ENCODE data around the gene C11orf42. TPM values are rescaled to one million over a fixed set of nuclear protein-coding genes. Genes with fewer than 3 reads are reported as not detected.

The C11orf42 gene, protein sequence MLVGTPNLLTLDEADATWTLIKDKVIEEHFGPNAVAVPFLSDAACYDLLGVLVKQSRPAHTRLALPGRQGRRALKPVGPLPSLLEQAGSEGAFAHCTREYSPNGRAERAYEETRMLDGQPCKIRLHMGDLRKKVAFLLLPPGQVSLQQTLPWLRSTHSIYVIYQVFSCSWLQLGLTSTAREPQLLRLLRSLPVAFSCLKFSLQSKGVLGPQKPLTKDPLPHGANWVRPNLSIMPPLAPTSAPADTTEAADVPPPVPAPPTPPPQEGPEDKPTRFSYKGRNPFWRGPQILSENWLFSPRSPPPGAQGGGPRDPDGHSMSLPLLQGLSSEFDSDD
- not detected in 2 replicates for total RNA-seq

DNA sequence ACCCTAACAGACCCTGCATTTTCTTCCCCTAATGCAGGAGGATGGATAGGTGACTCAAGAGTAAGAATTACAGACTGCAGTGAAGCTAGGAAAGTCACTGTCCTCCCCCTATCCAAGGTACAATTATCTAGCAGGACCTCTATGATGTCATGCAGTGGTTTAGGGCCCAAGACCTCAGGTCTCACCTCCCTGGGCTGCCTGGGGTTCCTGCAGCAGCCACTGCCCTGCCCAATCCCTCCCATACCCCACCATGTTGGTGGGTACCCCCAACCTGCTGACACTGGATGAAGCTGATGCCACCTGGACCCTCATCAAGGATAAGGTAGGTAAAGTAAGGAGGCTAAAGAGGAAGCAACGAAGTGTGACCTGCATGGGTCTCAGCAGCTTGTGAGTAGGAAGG lies at the start of gene C11orf42:
Gene C11orf42 (plus strand): TSS at position 192 of the 400 bp plus-strand sequence. CDS start 59 bp downstream, at position 251.

DNA sequence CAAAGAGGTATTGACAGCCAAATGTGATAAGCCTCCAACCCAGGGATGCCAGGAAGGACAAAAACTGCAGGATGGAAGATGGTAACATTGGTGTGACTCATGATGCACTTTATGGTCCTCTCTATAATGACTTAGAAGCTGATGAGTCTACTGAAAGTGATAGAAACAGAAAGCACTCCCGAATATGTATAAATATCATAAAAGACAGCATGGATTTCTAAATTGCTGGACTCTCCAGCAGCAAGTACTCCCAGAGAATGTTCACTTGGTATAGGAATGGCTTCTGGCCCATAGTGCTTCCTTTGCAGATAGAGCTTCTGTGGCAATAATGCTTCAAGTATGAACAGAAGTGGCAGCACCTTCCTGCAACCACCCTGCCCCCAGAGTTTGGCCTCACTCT lies 35.1 kb upstream of the C11orf42 start, which contains the start of gene OR52B2:
Gene OR52B2 (minus strand): TSS at position 101 of the 400 bp plus-strand sequence. CDS start 0 bp downstream, at position 101.

DNA sequence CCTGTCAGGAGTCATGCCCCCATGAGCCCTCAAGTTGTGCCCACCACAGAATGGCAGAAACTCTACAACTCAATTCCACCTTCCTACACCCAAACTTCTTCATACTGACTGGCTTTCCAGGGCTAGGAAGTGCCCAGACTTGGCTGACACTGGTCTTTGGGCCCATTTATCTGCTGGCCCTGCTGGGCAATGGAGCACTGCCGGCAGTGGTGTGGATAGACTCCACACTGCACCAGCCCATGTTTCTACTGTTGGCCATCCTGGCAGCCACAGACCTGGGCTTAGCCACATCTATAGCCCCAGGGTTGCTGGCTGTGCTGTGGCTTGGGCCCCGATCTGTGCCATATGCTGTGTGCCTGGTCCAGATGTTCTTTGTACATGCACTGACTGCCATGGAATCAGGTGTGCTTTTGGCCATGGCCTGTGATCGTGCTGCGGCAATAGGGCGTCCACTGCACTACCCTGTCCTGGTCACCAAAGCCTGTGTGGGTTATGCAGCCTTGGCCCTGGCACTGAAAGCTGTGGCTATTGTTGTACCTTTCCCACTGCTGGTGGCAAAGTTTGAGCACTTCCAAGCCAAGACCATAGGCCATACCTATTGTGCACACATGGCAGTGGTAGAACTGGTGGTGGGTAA lies 6.1 kb upstream of the C11orf42 start, which contains the start of gene OR52W1:
Gene OR52W1 (plus strand): TSS at position 51 of the 637 bp plus-strand sequence. CDS start 0 bp downstream, at position 51.

DNA sequence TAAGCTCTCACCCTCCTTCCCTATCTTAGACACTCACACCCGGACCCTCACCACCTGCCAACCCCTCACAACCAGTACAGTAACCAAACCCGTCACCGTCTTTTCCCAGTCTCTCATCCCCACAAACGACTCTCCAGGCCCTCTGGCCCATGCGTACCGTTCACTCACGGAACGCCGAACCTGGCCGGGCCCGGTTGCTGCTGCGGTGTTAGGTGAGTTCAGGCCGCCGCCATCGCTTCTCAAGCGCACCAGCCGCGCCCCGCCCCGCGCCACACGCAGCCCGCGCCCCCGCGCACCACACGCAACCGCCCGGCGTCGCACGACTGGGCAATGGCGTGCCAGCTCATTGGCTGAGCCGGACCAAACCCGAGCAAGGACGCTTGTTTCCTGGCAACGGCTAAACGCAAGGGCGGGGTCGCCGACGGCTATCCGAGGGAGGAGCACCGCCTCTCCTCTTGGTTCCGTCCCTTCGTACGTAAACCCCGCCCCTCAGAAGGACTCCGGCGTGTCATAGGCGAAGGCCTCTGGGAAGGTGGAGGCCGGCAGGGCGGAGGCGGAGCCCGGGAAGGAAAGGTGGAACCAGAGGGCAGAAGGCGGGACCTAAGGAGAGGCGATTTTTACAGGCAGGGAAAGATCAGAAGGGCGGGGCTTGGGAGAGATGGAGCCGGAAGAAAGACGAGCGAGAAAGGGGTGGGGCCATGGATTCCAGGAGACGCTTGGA lies 29.2 kb downstream of the C11orf42 start, which contains the start of gene FHIP1B:
Gene FHIP1B (minus strand): TSS at position 250 of the 721 bp plus-strand sequence. CDS start 10,120 bp downstream, outside the sequence.

DNA sequence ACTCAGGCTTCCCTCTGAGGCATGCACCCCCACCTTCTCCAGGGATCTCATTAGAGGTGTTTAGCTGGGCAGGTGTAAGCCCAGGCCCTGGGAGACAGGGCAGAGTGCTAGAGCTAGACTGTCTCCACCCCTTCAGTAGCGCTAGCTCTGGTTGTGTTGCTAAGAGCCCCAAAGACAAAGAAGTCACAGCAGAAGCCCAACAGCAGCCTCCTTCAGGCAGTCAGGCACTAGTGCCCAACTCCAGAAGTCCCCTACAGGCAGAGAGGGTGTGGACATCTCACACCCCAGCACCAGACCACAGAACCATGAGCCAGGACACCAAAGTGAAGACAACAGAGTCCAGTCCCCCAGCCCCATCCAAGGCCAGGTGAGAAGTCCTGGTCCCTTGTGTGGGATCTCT lies 33.5 kb downstream of the C11orf42 start, which contains the start of gene CNGA4:
Gene CNGA4 (plus strand): TSS at position 188 of the 400 bp plus-strand sequence. CDS start 118 bp downstream, at position 306.

Other genes with a start within 250 kb of the C11orf42 start
- gene OR56A5, start 237.1 kb upstream of the C11orf42 start, total RNA-seq, result not detected in 2 replicates
- not detected in 2 replicates for gene OR52L1, start 218.6 kb upstream of the C11orf42 start, total RNA-seq
- not detected in 2 replicates for gene OR56A4, start 198.6 kb upstream of the C11orf42 start, total RNA-seq
- gene OR56A1, start 174.8 kb upstream of the C11orf42 start, total RNA-seq, result not detected in 2 replicates
- gene OR56B4, start 97.9 kb upstream of the C11orf42 start, total RNA-seq, result not detected in 2 replicates
- not detected in 2 replicates for gene OR52B2, start 35.2 kb upstream of the C11orf42 start, total RNA-seq
- not detected in 2 replicates for gene OR52W1, start 6.3 kb upstream of the C11orf42 start, total RNA-seq
- 5.1 and 7.8 TPM in 2 replicates for gene FHIP1B, start 29.1 kb downstream of the C11orf42 start, total RNA-seq
- gene CNGA4, start 33.5 kb downstream of the C11orf42 start, total RNA-seq, result under 0.01 and 0.09 TPM in 2 replicates
- not detected in 2 replicates for gene CCKBR, start 54.3 kb downstream of the C11orf42 start, total RNA-seq
- gene CAVIN3, start 114.9 kb downstream of the C11orf42 start, total RNA-seq, result 147 and 185 TPM in 2 replicates
- 27.9 and 35.1 TPM in 2 replicates for gene SMPD1, start 184.9 kb downstream of the C11orf42 start, total RNA-seq
- 45.8 and 46.4 TPM in 2 replicates for gene APBB1, start 213.5 kb downstream of the C11orf42 start, total RNA-seq
- 0.43 and 0.46 TPM in 2 replicates for gene HPX, start 235.4 kb downstream of the C11orf42 start, total RNA-seq